Right cardiac atrium (tissue), 5 donors: ENCODE results near the gene YIPF4. TPM values are rescaled to one million over a fixed set of nuclear protein-coding genes. Genes with fewer than 3 reads are reported as not detected.
"Not testable (repeated sequence)": the region's sequence is repeated elsewhere in the genome, so short reads cannot be mapped to it uniquely, and the experiment has no call there.

Experiments
- ATAC-seq, 2 donors: fragments of 200-7000 bp; cut with Tn5 transposase; one replicate each; pipeline versions ENCODE4 v1.8.0 to v1.9.1; 2020; ENCODE audit warnings: moderate library complexity in 2 of 2, mild to moderate bottlenecking in 1 of 2
- DNase-seq, 3 donors: peaks; one replicate each; pipeline ENCODE4 v3.0.0-alpha.2; 2020
- H3K27ac ChIP-seq: one replicate; pipeline ENCODE4 v1.5.1; 2013; ENCODE audit warnings: mild to moderate bottlenecking, low read length, control low read depth, moderate library complexity
- H3K27me3 ChIP-seq: one replicate; pipeline ENCODE4 v1.6.1; 2013; ENCODE audit not compliant: control insufficient read depth, insufficient read depth
- H3K4me1 ChIP-seq: one replicate; pipeline ENCODE4 v1.6.1; 2013; ENCODE audit warnings: low read length; ENCODE audit not compliant: control insufficient read depth, insufficient read depth
- H3K4me3 ChIP-seq: one replicate; pipeline ENCODE4 v1.5.1; 2013; ENCODE audit warnings: low read length, control low read depth
- H3K9me3 ChIP-seq: one replicate; pipeline ENCODE4 v1.6.1; 2013; ENCODE audit warnings: low read length; ENCODE audit not compliant: control insufficient read depth
- WGBS: extraction: QIAGEN DNeasy Blood & Tissue Kit; methylation state at CpG from one replicate; pipeline ENCODE4 v1.1.7; 2013; 5-methylcytosine and 5-hydroxymethylcytosine counted together
- intact Hi-C, 4 donors: fragments of 100-400 bp; cut with DNase I; formaldehyde crosslinking; loops; one replicate each; pipeline versions ENCODE4 v1.11.0 to v1.14.0; 2022 to 2023
- polyA plus RNA-seq: library from polyadenylated mRNA; stranded (reverse); fragments of 200-250 nt; gene quantifications from one replicate; pipeline ENCODE4 v1.2.3, GENCODE V29; 2013
- total RNA-seq, 4 donors: library from RNA; stranded (reverse); fragmentation: NEBNext Ultra II Directional; extraction: Animal tissue kit (Norgen Biotek cat#: 25700); gene quantifications; one replicate each; pipeline ENCODE4 v1.2.1, GENCODE V29; 2021
- donor health status: healthy with polysubstance abuse.
- donor health status: DM: no; HTN: yes; CAD: no.
- donor health status: DM: no; HTN: no; CAD: no.
- donor health status: DM: no; HTN: yes; CAD: no; lungs with severe emphysema.
- donor health status: DM: yes; HTN: yes; CAD: no.

The YIPF4 gene
- total and polyA plus RNA-seq, 5 donors: 30.8 to 60.8 (median 52.9) TPM

DNA sequence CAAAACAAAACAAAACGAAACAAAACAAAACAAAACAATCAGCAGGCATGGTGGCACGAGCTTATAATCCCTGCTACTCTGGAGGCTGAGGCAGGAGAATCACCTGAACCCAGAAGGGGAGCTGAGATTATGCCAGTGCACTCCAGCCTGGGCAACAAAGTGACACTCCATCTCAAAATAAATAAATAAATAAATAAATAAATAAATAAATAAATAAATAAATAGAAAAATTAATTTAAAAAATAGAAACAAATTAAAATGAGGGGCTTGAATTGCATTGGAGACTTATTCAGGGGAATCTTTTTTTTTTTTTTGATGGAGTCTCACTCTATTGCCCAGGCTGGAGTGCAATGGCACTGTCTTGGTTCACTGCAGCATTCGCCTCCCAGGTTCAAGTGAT, 73.1 kb downstream of the YIPF4 start:
- H3K9me3 ChIP-seq, DNase-seq, intact Hi-C loops, H3K4me3 ChIP-seq, H3K27me3 ChIP-seq, H3K27ac ChIP-seq, H3K4me1 ChIP-seq, ATAC-seq: not testable (repeated sequence)
- 80% methylated on average over 3 of the region's 3 CpGs for WGBS

DNA sequence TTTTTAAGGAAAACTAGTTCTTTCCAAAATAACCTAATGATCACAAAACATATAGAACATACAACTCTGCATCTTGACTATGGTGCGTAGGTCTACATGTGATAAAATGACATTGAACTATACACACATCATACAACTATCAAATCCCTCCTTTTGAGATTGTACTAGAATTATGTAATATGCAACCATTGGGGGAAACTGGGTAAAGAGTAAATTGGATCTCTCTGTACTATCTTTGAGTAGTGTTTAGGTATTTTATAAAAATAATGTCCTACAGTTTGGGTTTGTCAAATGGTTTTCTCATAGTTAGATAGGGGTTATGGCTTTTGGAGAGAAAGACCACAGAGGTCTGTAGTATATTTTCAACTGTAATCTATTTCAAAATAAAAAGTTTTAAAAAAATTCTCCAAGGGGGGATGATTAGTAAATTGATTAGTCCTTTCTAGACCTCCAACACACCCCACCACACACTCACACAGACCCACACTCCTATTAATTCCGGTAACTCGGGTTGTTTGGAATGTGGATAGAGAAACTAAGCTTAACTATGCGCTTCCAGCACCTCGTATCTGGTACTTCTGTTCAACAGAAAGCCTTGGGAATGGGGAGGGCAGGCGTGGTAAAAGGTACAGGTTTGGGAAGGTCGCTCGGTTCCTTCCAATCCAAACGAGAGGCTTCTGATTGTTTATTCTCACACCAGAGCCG, 78.4 kb downstream of the YIPF4 start:
- 10% methylated on average over 10 of the region's 10 CpGs for WGBS
- ATAC-seq: peak in 1 of 2 donors; percentile 1
- no peaks in the 10 kb centered on the region for H3K27me3 ChIP-seq
- intact Hi-C loops: no loop called here
- DNase-seq: no peak
- no peaks in the 10 kb centered on the region for H3K4me1 ChIP-seq
- peak overlapping the region; percentile 78 for H3K4me3 ChIP-seq
- H3K9me3 ChIP-seq: no peaks in the 10 kb centered on the region
- H3K27ac ChIP-seq: peak overlapping the region; percentile 96

DNA sequence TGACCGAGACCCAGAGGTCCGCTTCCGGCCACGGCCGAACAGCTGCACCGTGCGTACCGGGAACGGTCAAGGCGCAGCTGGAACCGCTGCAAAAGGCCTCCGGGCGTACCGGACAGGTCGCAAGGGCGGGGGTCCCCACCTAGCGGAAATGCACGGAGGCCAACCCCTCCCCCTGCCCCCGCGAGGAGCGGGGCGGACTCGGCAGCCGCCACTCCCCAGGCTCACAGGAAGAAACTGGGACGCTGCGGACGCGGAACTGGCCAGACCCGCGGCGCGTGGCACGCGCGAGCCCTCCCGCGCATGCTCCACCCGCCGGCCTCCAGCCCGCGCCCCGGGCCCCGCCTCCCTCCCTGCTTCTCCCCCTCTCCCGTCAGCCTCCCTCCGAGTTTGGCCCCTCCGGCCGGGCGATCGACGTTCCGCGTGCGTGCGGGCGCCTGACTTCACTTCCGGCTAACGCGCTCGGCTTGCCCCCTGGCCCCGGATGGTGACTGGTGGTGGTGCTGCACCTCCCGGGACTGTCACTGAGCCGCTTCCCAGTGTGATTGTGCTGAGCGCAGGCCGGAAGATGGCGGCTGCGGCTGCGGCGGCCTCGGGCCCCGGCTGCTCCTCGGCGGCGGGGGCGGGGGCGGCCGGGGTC, 79.1 kb downstream of the YIPF4 start, which contains the start of gene BIRC6:
Gene BIRC6, plus strand, starts transcription at position 343 of the 637 bp plus-strand sequence. Its CDS starts 139 bp downstream, at position 482.
- DNase-seq: peak; percentile 99
- under 1% methylated on average over 76 of the region's 76 CpGs for WGBS
- H3K9me3 ChIP-seq: no peaks in the 10 kb centered on the region
- intact Hi-C loops: no loop called here
- no peaks in the 10 kb centered on the region for H3K27me3 ChIP-seq
- peak within 1 kb of the TSS; percentile 78 for H3K4me3 ChIP-seq
- ATAC-seq: peak; percentile 97 to 98
- H3K27ac ChIP-seq: peak within 1 kb of the TSS; percentile 96
- no peaks in the 10 kb centered on the region for H3K4me1 ChIP-seq

DNA sequence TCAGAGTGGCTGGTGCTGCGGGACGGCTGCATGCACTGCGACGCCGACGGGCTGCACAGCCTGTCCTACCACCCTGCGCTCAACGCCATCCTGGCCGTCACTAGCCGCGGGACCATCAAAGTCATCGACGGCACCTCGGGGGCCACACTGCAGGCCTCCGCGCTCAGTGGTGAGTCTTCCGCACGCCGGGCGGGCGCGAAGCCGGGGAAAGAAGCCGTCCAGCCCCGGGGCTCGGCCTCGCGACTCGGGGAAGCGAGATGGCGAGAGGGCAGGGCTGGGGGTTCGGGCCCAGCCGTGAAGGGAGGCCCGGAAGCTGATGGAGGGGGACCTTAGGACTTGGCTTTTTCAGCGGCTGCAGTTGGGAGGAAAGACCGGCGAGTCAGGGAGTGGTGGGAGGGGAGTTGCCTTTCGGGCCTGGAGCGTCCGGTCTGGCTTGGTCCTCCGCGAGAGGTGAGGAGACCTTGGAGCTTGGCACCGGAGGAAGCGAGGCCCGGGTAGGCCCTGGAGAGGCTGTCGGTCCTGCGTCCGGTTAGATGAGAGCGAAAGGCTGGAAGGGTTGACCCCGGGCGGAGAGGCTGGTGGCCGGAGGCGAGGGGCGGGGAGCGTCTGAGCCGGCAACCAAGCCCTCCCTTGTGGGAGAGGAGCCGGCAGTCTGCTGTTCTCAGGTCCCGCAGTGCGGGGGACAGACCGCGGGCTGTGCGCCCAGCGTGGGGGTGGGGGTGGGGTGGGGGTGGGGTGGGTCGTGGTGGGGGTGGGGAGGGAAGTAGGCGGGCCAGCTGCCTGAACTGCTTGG, 79.8 kb downstream of the YIPF4 start:
- H3K9me3 ChIP-seq: no peaks in the 10 kb centered on the region
- peak overlapping the region; percentile 78 for H3K4me3 ChIP-seq
- peak in 2 of 3 donors; percentile 51 to 78 for DNase-seq
- under 1% methylated on average over 65 of the region's 65 CpGs for WGBS
- intact Hi-C loops: no loop called here
- ATAC-seq: peak; percentile 3 to 43
- H3K27ac ChIP-seq: peak overlapping the region; percentile 86
- H3K27me3 ChIP-seq: no peaks in the 10 kb centered on the region
- H3K4me1 ChIP-seq: no peaks in the 10 kb centered on the region

DNA sequence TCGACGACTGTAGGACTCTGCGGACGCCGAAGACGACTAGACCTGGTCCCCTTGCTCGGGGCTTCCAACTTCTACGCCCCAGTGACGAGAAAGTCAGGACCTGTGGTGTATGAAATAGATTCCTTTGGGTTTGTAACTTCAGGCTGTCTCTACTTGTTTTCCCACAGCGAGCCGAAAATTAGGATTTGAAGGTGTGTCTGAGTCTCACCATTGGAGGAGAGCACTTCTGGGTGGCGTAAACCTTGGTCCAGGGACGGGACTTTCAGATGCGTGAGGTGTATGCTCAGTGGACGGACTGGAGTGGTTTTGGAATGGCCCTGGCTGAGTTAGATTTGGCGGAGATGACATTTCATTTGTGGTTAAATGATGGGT, 80.4 kb downstream of the YIPF4 start:
- DNase-seq: no peak
- Histone ChIP-seq H3K9me3 (no peaks in the 10 kb centered on the region), H3K4me3 (peak overlapping the region; percentile 78), H3K27me3 (no peaks in the 10 kb centered on the region), H3K4me1 (no peaks in the 10 kb centered on the region), H3K27ac (peak overlapping the region; percentile 7)
- ATAC-seq: no peak
- WGBS: 6% methylated on average over 16 of the region's 16 CpGs
- intact Hi-C loops: no loop called here

DNA sequence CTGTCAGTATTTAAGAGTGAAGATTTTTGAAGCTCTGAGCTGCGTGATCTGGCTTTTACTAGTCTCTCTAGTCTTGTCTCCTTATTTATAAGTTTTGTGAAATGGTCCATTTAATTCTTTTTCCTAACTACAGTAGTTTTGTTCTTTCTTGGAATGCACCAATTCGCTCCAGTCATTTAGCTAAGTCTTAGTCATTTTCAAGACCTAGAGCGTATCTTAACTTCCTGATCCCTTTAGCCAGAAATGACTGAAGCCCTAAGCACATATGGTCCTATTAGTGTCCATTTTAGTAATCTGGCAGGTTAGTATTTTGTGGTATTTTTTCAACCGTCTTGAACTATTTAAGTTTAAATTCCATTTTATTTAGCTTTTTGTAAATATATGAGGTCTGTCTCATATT, 82.7 kb downstream of the YIPF4 start:
- ATAC-seq (no peak), DNase-seq (no peak)
- 69% methylated on average over 4 of the region's 4 CpGs for WGBS
- Histone ChIP-seq H3K4me1 (no peaks in the 10 kb centered on the region), H3K4me3 (no peak overlapping the region), H3K27ac (no peak overlapping the region), H3K9me3 (no peaks in the 10 kb centered on the region), H3K27me3 (no peaks in the 10 kb centered on the region)
- intact Hi-C loops: no loop called here

DNA sequence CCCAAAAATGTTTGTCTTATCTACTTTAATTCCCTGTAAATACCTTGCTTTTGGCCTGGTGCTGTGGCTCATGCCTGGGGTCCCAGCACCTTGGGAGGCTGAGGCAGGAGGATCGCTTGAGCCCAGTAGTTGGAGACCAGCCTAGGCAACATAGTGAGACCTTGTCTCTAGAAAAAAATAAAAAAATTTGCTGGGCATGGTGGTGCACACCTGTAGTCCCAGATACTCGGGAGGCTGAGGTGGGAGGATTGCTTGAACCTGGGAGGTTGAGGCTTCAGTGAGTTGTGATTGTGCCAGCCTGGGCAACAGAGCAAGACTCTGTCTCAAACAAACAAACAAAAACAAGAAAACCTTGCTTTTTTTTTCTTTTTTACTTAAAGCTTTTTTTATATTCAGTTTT, 85.3 kb downstream of the YIPF4 start:
- WGBS: 93% methylated on average over 2 of the region's 2 CpGs
- ATAC-seq: not testable (repeated sequence)

DNA sequence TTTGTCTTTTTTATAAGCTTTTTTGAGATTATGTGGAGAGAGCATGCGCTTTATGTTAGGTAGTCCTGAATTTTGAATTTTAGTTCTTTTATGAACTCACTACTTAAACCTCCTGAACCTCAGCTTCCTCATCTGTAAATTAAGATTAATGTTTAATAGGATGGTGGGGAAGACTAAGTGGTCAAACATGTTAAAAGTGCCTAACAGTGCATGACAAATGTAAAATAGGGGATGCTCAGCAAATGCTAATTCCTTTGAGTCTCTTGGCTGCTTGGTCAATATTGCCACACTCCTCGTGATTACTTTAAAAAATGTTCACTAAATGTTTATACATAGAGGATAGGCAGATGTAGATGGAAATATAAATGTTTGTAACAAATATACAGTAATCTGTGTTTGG, 85.9 kb downstream of the YIPF4 start:
- intact Hi-C loops: no loop called here

More for the DNA sequence above, 85.3 kb downstream of the YIPF4 start:
- H3K9me3 ChIP-seq, intact Hi-C loops, H3K27me3 ChIP-seq, H3K27ac ChIP-seq, DNase-seq, H3K4me3 ChIP-seq, H3K4me1 ChIP-seq: not testable (repeated sequence)

DNA sequence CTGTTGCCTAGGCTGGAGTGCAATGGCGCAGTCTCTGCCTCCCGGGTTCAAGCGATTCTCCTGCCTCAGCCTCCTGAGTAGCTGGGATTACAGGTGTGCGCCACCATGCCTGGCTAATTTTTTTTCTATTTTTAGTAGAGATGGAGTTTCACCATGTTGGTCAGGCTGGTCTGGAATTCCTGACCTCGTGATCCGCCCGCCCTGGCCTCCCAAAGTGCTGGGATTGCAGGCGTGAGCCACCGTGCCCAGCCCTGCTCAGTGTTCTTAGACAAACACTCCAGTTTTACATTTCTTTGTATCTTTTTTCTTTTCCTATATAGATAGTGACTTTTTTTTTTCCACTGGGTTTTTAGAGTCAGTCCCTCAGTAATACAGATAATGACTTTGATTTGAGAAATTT, 86.6 kb downstream of the YIPF4 start:
- H3K4me3 ChIP-seq, H3K27me3 ChIP-seq, intact Hi-C loops, DNase-seq, H3K9me3 ChIP-seq, H3K27ac ChIP-seq, ATAC-seq, H3K4me1 ChIP-seq: not testable (repeated sequence)
- WGBS: 92% methylated on average over 9 of the region's 9 CpGs

More for the DNA sequence above, 85.9 kb downstream of the YIPF4 start:
- H3K27me3 ChIP-seq: no peaks in the 10 kb centered on the region
- H3K9me3 ChIP-seq: no peaks in the 10 kb centered on the region
- ATAC-seq (no peak), DNase-seq (no peak)
- no peak overlapping the region for H3K4me3 ChIP-seq
- peaks cover 3% of the 10 kb centered on the region for H3K4me1 ChIP-seq
- WGBS: 82% methylated on average over 2 of the region's 2 CpGs
- H3K27ac ChIP-seq: no peak overlapping the region

DNA sequence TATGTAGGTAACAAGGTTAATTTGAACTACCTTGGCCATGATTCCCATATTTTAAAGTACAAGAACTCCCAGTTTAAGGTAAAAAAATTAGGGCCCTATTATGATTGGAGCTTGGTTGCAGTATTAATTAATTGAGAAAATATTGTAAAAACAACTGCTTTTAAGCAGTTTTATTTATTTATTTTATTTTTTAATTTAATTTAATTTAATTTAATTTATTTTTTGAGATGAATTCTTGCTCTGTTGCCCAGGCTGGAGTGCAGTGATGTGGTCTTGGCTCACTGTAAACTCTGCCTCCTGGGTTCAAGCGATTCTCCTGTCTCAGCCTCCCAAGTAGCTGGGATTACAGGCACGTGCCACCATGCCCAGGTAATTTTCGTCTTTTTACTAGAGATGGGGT, 88.0 kb downstream of the YIPF4 start:
- ATAC-seq, H3K4me3 ChIP-seq, H3K27ac ChIP-seq, intact Hi-C loops, H3K27me3 ChIP-seq, H3K4me1 ChIP-seq, H3K9me3 ChIP-seq, DNase-seq: not testable (repeated sequence)
- 97% methylated on average over 3 of the region's 3 CpGs for WGBS
